Measurements from ENCODE around the gene PLOD2.

DNA sequence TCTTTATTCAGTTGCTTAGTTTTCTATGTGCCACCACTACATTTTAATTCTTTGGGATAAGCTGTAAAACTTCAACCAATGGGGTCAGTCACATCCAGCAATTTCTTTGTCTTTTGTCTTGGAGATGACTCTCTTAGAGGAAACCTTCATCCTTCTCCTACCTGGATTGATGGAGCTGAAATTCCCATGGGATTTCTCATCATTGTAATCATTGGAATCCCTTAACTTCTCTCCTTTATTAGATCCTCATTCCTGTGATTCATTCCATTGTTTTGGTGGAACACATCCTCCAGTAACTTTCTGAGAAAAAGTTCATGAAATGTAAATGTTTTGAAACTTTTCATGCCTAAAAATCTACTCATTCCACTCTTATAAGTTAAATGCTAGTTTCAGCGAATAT lies 9.6 kb upstream of the PLOD2 start:
- TF ChIP-seq, protein P1, sequence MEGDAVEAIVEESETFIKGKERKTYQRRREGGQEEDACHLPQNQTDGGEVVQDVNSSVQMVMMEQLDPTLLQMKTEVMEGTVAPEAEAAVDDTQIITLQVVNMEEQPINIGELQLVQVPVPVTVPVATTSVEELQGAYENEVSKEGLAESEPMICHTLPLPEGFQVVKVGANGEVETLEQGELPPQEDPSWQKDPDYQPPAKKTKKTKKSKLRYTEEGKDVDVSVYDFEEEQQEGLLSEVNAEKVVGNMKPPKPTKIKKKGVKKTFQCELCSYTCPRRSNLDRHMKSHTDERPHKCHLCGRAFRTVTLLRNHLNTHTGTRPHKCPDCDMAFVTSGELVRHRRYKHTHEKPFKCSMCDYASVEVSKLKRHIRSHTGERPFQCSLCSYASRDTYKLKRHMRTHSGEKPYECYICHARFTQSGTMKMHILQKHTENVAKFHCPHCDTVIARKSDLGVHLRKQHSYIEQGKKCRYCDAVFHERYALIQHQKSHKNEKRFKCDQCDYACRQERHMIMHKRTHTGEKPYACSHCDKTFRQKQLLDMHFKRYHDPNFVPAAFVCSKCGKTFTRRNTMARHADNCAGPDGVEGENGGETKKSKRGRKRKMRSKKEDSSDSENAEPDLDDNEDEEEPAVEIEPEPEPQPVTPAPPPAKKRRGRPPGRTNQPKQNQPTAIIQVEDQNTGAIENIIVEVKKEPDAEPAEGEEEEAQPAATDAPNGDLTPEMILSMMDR (IDR thresholded peaks at IDR 0.05): no peak
- TF ChIP-seq POLR2A (IDR thresholded peaks at IDR 0.05): no peak
